Activated CD4-positive, alpha-beta T cell treated with anti-CD3 and anti-CD28 coated beads for 36 hours (primary cell): Measurements from ENCODE around the gene LRRK1. TPM values are rescaled to one million over a fixed set of nuclear protein-coding genes. Genes with fewer than 3 reads are reported as not detected.
A peak's percentile ranks its signal among the peaks of the same experiment; 100 is the strongest.

Experiments used
- ATAC-seq: fragments of 200-7000 bp; cut with Tn5 transposase; one replicate; pipeline ENCODE4 v1.10.0; 2021; ENCODE audit warnings: mild to moderate bottlenecking, moderate library complexity
- CTCF ChIA-PET: fragments of 350-600 bp; sonication (Branson Sonifier 250); formaldehyde crosslinking; loops from one replicate; lab custom pipeline; 2021; ENCODE audit warnings: antibody characterized with exemption; lab: Charles Lee
- POLR2A ChIA-PET: fragments of 350-600 bp; sonication (Branson Sonifier 250); formaldehyde crosslinking; loops from one replicate; lab custom pipeline; 2021; ENCODE audit warnings: antibody characterized with exemption, inconsistent platforms; lab: Charles Lee
- DNase-seq: peaks from one replicate; pipeline ENCODE4 v3.0.0-alpha.2; 2020
- H3K27ac Mint-ChIP-seq: one replicate; pipeline ENCODE4 v1.8.0; 2021; ENCODE audit warnings: mixed read lengths
- H3K27me3 Mint-ChIP-seq: one replicate; pipeline ENCODE4 v1.8.0; 2021; ENCODE audit warnings: mixed read lengths
- H3K36me3 Mint-ChIP-seq: one replicate; pipeline ENCODE4 v1.8.0; 2021; ENCODE audit warnings: low read depth, mixed read lengths
- H3K4me1 Mint-ChIP-seq: one replicate; pipeline ENCODE4 v1.8.0; 2021; ENCODE audit warnings: mixed read lengths
- H3K4me3 Mint-ChIP-seq: one replicate; pipeline ENCODE4 v1.8.0; 2021; ENCODE audit warnings: mild to moderate bottlenecking, moderate library complexity, mixed read lengths
- H3K9me3 Mint-ChIP-seq: one replicate; pipeline ENCODE4 v1.8.0; 2021; ENCODE audit warnings: low read depth, mixed read lengths
- intact Hi-C, 2 experiments: fragments of 100-400 bp; cut with DNase I in 1 of 2; cut with micrococcal nuclease in 1 of 2; formaldehyde crosslinking; loops; one replicate each; pipeline versions ENCODE4 v1.14.2 to v1.15.1; 2022 to 2024; cut with DNase I, micrococcal nuclease
- total RNA-seq, 2 experiments: library from RNA; stranded (reverse); gene quantifications; one replicate each; pipeline ENCODE4 v1.2.3, GENCODE V29; 2021

LRRK1 gene
- total RNA-seq, 2 experiments from 2014 or later = 0.35 to 0.73 TPM

DNA sequence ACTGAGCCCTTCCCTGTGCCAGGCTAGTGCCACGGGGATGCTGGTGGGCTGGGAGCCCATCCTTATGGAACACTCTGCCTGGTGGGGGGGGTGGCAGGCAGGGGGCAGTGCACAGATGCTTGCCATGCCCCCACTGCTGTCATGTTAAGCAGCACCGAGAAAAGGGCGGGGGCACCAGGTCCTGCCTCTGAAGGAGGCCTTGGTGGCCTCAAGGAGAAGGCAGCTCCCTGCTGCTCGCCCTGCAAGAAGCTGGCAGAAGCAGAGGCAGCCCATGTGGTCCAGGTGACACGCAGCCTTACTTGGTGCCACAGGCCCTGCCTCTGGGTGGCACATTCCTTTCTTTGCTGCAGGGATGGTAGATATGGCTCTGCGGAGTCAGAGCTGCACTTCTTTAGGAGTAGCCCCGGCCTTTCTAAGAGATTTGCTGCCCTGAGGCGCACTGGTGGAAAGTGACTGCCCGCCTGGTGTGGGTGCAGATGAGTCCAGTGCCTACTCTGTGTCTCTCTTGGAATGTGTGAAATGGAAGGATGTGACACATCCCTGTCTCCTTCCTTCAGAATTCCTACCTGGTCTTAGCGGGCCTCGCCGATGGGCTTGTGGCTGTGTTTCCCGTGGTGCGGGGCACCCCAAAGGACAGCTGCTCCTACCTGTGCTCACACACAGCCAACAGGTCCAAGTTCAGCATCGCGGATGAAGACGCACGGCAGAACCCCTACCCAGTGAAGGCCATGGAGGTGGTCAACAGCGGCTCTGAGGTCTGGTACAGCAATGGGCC lies 145.8 kb downstream of the LRRK1 start:
- no peaks in the 10 kb centered on the region for H3K4me1 Mint-ChIP-seq
- ChIA-PET CTCF (no interaction called here), POLR2A (interaction anchor here (0.6 kb wide), 1 partner anchor 223 kb away, joined by 5 read pairs; no protein-coding TSS in a partner anchor)
- H3K27me3 Mint-ChIP-seq = no peaks in the 10 kb centered on the region
- DNase-seq = no peak
- intact Hi-C loops = no loop called here
- no peaks in the 10 kb centered on the region for H3K36me3 Mint-ChIP-seq
- H3K9me3 Mint-ChIP-seq = no peaks in the 10 kb centered on the region
- H3K27ac Mint-ChIP-seq = no peak overlapping the region
- no peak for ATAC-seq
- no peak overlapping the region for H3K4me3 Mint-ChIP-seq

GRCh38 chr15:101065570-101066221 lies 146.5 kb downstream of the LRRK1 start:
- POLR2A ChIA-PET = no interaction called here
- intact Hi-C loops = no loop called here
- no peaks in the 10 kb centered on the region for H3K9me3 Mint-ChIP-seq
- DNase-seq (no peak), ATAC-seq (no peak)
- H3K4me3 Mint-ChIP-seq = no peak overlapping the region
- no peak overlapping the region for H3K27ac Mint-ChIP-seq
- CTCF ChIA-PET = no interaction called here
- H3K4me1 Mint-ChIP-seq = peaks cover 5% of the 10 kb centered on the region
- H3K36me3 Mint-ChIP-seq = no peaks in the 10 kb centered on the region
- H3K27me3 Mint-ChIP-seq = no peaks in the 10 kb centered on the region

DNA sequence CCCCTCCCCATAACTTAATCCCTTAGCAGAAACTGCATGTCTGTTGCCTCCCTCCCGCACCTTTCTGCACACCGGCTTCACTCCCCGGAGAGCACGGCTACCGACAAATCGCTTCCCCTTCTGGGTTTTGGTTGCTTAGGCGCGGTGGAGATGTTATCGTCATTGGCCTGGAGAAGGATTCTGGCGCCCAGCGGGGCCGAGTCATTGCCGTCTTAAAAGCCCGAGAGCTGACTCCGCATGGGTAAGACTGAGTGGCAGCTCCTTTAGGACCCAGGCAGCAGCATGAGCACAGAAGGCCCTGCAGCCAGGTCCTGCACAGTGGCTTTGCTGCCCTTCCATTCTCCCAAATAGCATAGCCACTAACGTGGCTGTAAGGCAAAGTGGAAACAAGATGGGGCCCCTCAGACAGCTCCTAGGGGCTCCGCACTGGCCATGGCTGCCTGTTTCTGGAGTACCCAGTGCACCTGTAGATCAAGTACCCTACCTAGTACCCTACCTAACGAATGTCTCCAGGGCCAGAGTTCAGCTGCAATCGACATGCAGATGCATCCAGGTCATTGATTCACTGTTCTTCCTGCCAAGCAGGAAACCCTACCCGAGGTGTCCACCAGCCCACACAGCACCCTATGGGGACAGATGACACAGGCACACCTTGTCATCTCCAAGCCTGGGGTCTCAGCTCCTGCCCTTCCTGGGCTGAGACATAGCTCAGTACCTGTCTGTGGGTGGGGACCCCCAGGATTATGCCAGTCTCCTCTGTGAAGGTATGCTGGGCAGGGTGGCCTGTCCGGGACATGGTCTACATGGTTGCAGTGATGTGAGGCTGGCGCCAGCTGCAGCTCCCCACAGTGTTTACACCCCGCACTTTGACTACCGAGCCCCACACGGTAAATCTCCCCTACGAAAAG lies 147.6 kb downstream of the LRRK1 start:
- H3K4me1 Mint-ChIP-seq = peaks cover 9% of the 10 kb centered on the region
- no peaks in the 10 kb centered on the region for H3K36me3 Mint-ChIP-seq
- H3K27ac Mint-ChIP-seq = no peak overlapping the region
- H3K27me3 Mint-ChIP-seq = no peaks in the 10 kb centered on the region
- no peak for DNase-seq
- ATAC-seq = no peak
- no peaks in the 10 kb centered on the region for H3K9me3 Mint-ChIP-seq
- ChIA-PET CTCF (no interaction called here), POLR2A (no interaction called here)
- intact Hi-C loops = no loop called here
- H3K4me3 Mint-ChIP-seq = no peak overlapping the region

- no peak overlapping the region for H3K27ac Mint-ChIP-seq
- no peaks in the 10 kb centered on the region for H3K9me3 Mint-ChIP-seq
- H3K4me3 Mint-ChIP-seq = no peak overlapping the region
- ATAC-seq (no peak), DNase-seq (no peak)
- intact Hi-C loops = no loop called here
- peaks cover 9% of the 10 kb centered on the region for H3K4me1 Mint-ChIP-seq
- no peaks in the 10 kb centered on the region for H3K27me3 Mint-ChIP-seq
- POLR2A ChIA-PET = no interaction called here
- no peaks in the 10 kb centered on the region for H3K36me3 Mint-ChIP-seq
- CTCF ChIA-PET = interaction anchor here (1.4 kb wide), 1 partner anchor 190 kb away, joined by 4 read pairs; no protein-coding TSS in a partner anchor
These were observed 148.7 kb downstream of the LRRK1 start for GRCh38 chr15:101067660-101068522.

DNA sequence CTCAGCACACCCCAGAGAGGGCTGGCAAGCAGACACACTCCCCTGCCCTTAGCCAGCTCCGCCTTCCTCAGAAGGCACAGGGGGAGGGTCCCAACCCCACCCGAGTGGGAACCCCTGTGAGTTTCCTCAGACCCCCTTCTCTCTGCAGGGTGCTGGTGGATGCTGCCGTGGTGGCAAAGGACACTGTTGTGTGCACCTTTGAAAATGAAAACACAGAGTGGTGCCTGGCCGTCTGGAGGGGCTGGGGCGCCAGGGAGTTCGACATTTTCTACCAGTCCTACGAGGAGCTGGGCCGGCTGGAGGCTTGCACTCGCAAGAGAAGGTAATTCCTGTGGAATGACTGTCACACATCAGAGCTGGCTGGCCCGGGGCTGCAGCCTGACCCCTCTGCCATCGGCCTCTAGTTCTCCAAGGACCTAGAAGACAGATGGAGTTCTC lies 149.4 kb downstream of the LRRK1 start:
- CTCF ChIA-PET = interaction anchor here (1.4 kb wide), 1 partner anchor 190 kb away, joined by 4 read pairs; no protein-coding TSS in a partner anchor
- DNase-seq = no peak
- Mint-ChIP-seq H3K4me3 (no peak overlapping the region), H3K4me1 (peaks cover 9% of the 10 kb centered on the region), H3K36me3 (no peaks in the 10 kb centered on the region), H3K9me3 (no peaks in the 10 kb centered on the region), H3K27me3 (no peaks in the 10 kb centered on the region), H3K27ac (no peak overlapping the region)
- intact Hi-C loops = no loop called here
- no peak for ATAC-seq
- POLR2A ChIA-PET = interaction anchor here (0.6 kb wide), 1 partner anchor 137 kb away, joined by 3 read pairs; no protein-coding TSS in a partner anchor

DNA sequence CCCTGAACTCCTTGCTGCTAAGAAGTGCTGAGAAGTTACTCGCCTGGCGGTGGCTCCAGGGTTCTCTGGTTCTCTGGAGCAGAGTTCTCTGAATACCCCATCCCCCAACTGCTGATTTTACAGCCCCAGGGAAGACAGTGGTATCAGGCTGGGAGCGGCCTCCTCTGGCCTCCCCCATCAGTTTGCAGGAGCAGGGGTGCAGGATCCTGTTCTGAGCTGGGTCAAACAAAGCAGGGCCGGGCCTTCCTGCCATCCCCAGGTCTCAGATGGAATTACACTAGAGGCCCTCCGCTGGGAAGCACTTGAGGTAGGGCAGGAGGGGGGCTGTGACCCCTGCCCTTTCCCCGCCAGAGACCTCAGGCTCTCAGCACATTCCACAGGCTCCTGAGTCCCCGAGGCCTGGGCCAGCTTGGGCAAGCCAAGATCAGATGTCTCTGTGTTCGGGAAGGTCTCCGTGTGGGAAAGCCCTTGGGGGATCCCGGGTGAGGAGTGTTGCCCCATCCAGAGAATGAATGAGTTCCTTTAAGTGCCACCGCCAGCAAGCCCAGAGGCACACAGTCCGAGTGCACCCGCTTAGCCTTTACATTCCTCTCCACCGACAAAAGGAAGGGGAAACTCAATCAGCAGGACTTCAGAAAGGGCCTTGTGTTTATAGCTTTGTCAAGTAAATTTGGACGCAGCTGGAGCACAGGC lies 149.9 kb downstream of the LRRK1 start:
- intact Hi-C loops = no loop called here
- H3K9me3 Mint-ChIP-seq = no peaks in the 10 kb centered on the region
- no peak for DNase-seq
- peaks cover 2% of the 10 kb centered on the region for H3K27me3 Mint-ChIP-seq
- CTCF ChIA-PET = interaction anchor here (1.2 to 1.4 kb wide), 2 partner anchors 59 to 189 kb away, joined by 3 to 4 read pairs; no protein-coding TSS in a partner anchor
- peaks cover 9% of the 10 kb centered on the region for H3K4me1 Mint-ChIP-seq
- H3K27ac Mint-ChIP-seq = no peak overlapping the region
- no peak for ATAC-seq
- no peak overlapping the region for H3K4me3 Mint-ChIP-seq
- POLR2A ChIA-PET = interaction anchor here (0.6 kb wide), 1 partner anchor 136 kb away, joined by 3 read pairs; no protein-coding TSS in a partner anchor
- no peaks in the 10 kb centered on the region for H3K36me3 Mint-ChIP-seq

- no peak overlapping the region for H3K27ac Mint-ChIP-seq
- no peak overlapping the region for H3K4me3 Mint-ChIP-seq
- no peaks in the 10 kb centered on the region for H3K36me3 Mint-ChIP-seq
- ChIA-PET POLR2A (no interaction called here), CTCF (interaction anchor here (1.2 kb wide), 1 partner anchor 60 kb away, joined by 3 read pairs; no protein-coding TSS in a partner anchor)
- peaks cover 4% of the 10 kb centered on the region for H3K27me3 Mint-ChIP-seq
- peaks cover 9% of the 10 kb centered on the region for H3K4me1 Mint-ChIP-seq
- ATAC-seq (no peak), DNase-seq (no peak)
- intact Hi-C loops = no loop called here
- H3K9me3 Mint-ChIP-seq = no peaks in the 10 kb centered on the region
These were observed 150.5 kb downstream of the LRRK1 start for GRCh38 chr15:101069654-101069973.

DNA sequence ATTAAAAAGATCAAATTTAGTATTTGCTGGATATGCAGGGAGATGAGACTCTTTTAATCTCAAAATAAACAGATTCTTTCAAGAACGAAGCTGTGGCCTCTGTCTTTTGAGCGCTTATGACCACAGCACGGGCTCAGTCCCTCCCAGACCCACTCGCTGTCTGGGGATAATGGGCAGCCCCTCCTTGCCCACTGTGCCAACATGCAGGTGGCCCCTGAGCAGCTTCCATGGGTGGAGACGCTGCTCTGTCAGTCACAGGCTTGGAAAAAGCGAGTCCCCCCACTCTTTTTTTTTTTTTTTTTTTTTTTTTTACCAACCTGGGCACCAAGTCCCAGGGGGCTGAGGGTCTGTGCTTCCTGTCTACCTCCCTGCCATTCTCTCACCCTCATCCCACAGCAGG lies 150.9 kb downstream of the LRRK1 start:
- H3K4me1 Mint-ChIP-seq = peaks cover 9% of the 10 kb centered on the region
- intact Hi-C loops = no loop called here
- ChIA-PET CTCF (interaction anchor here (0.6 to 1.7 kb wide), 5 partner anchors 36 to 250 kb away, joined by 3 to 8 read pairs (median 3); no protein-coding TSS in a partner anchor), POLR2A (interaction anchor here (0.7 kb wide), 1 partner anchor 51 kb away, joined by 4 read pairs; no protein-coding TSS in a partner anchor)
- no peak for ATAC-seq
- H3K27ac Mint-ChIP-seq = peak overlapping the region; percentile 80
- no peak overlapping the region for H3K4me3 Mint-ChIP-seq
- DNase-seq = no peak
- H3K9me3 Mint-ChIP-seq = no peaks in the 10 kb centered on the region
- peaks cover 4% of the 10 kb centered on the region for H3K27me3 Mint-ChIP-seq
- H3K36me3 Mint-ChIP-seq = no peaks in the 10 kb centered on the region

DNA sequence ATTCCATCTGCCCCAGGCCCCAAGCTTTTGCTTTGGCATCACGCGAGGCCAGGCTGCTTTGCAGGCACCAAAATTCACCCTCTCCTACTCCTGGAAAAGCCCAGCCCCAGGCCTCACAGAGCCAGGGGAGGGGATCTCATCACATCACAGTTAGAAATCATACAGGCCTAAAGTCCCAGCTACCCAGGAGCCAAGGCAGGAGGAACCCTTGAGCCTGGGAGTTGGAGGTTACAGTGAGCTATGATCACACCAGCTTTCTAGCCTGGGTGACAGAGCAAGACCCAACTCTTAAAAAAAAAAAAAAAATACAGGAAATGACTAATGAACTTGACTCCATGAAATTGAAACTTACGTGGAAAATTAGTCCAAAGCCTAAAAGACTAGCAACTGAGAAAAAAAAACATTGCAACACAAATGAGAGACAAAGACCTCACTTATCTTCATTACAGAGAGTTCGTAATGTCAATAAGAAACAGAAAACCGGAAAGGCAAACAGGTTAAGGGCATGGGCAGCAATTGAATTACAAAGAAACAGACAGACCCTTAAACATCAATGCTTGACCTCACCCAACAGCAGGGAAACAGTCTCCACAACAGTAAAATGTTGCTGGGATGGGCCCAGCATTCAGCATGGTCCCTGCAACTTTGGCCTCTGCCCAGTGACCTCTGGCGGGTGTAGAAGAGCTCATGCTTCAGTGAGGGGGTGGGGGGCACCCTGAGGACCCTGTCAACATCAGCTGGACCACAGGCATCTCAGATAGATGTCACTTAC lies 151.5 kb downstream of the LRRK1 start:
- Mint-ChIP-seq H3K9me3 (no peaks in the 10 kb centered on the region), H3K27me3 (peaks cover 4% of the 10 kb centered on the region), H3K4me3 (no peak overlapping the region), H3K4me1 (peaks cover 9% of the 10 kb centered on the region), H3K27ac (peak overlapping the region; percentile 80), H3K36me3 (no peaks in the 10 kb centered on the region)
- DNase-seq (peak; percentile 22), ATAC-seq (peak; percentile 90)
- POLR2A ChIA-PET = interaction anchor here (0.6 to 0.7 kb wide), 2 partner anchors 51 to 1100 kb away, joined by 4 read pairs; no protein-coding TSS in a partner anchor
- CTCF ChIA-PET = interaction anchor here (0.6 to 1.7 kb wide), 5 partner anchors 37 to 250 kb away, joined by 3 to 8 read pairs (median 3); no protein-coding TSS in a partner anchor
- intact Hi-C loops = no loop called here
